Stimulated activated naive CD8-positive, alpha-beta T cell treated with anti-CD3 and anti-CD28 coated beads, Interleukin-15, amount 100 ng/mL, for 72 hours (primary cell): ENCODE results near the gene TACC2.

ENCODE experiments used
- ATAC-seq: fragments of 150-1000 bp; cut with Tn5 transposase; 2 replicates; pipeline ENCODE4 v1.10.0; 2021; ENCODE audit warnings: mild to moderate bottlenecking, moderate library complexity
- DNase-seq, 2 donors: peaks; one replicate each; pipeline ENCODE4 v3.0.0; 2021 to 2022
- H3K27ac Mint-ChIP-seq, 2 donors: one replicate each; pipeline ENCODE4 v1.8.0; 2022; ENCODE audit warnings: mild to moderate bottlenecking in 2 of 2, mixed read lengths in 2 of 2, moderate library complexity in 2 of 2
- H3K27me3 Mint-ChIP-seq: one replicate; pipeline ENCODE4 v1.8.0; 2022; ENCODE audit warnings: mixed read lengths
- H3K4me1 Mint-ChIP-seq: one replicate; pipeline ENCODE4 v1.8.0; 2022; ENCODE audit warnings: mild to moderate bottlenecking, mixed read lengths
- H3K4me3 Mint-ChIP-seq, 2 donors: one replicate each; pipeline ENCODE4 v1.8.0; 2022; ENCODE audit warnings: mild to moderate bottlenecking in 2 of 2, mixed read lengths in 2 of 2, moderate library complexity in 1 of 2
- H3K9me3 Mint-ChIP-seq, 2 donors: one replicate each; pipeline ENCODE4 v1.8.0; 2022; ENCODE audit warnings: mixed read lengths in 2 of 2

TACC2 gene

GRCh38 chr10:122240401-122240800 lies 251.4 kb downstream of the TACC2 start:
- DNase-seq = no peak
- Mint-ChIP-seq H3K4me3 (no peak overlapping the region), H3K4me1 (no peaks in the 10 kb centered on the region), H3K9me3 (no peaks in the 10 kb centered on the region), H3K27me3 (no peaks in the 10 kb centered on the region), H3K27ac (no peak overlapping the region)
- ATAC-seq = no peak

GRCh38 chr10:122241836-122242235 lies 252.9 kb downstream of the TACC2 start:
- no peaks in the 10 kb centered on the region for H3K9me3 Mint-ChIP-seq
- ATAC-seq = no peak
- peaks cover 5% of the 10 kb centered on the region for H3K27me3 Mint-ChIP-seq
- no peak overlapping the region for H3K27ac Mint-ChIP-seq
- no peak for DNase-seq
- no peaks in the 10 kb centered on the region for H3K4me1 Mint-ChIP-seq
- no peak overlapping the region for H3K4me3 Mint-ChIP-seq

GRCh38 chr10:122243550-122243949 lies 254.6 kb downstream of the TACC2 start:
- ATAC-seq = no peak
- no peaks in the 10 kb centered on the region for H3K4me1 Mint-ChIP-seq
- DNase-seq = no peak
- H3K4me3 Mint-ChIP-seq = no peak overlapping the region
- no peaks in the 10 kb centered on the region for H3K9me3 Mint-ChIP-seq
- no peak overlapping the region for H3K27ac Mint-ChIP-seq
- H3K27me3 Mint-ChIP-seq = peaks cover 6% of the 10 kb centered on the region

- H3K27me3 Mint-ChIP-seq = peaks cover 6% of the 10 kb centered on the region
- ATAC-seq (no peak), DNase-seq (no peak)
- H3K4me1 Mint-ChIP-seq = no peaks in the 10 kb centered on the region
- H3K27ac Mint-ChIP-seq = no peak overlapping the region
- H3K9me3 Mint-ChIP-seq = no peaks in the 10 kb centered on the region
- H3K4me3 Mint-ChIP-seq = no peak overlapping the region
These were observed 255.3 kb downstream of the TACC2 start for GRCh38 chr10:122244001-122244975.

GRCh38 chr10:122245136-122245535 lies 256.2 kb downstream of the TACC2 start:
- Mint-ChIP-seq H3K9me3 (no peaks in the 10 kb centered on the region), H3K4me1 (no peaks in the 10 kb centered on the region)

GRCh38 chr10:122245897-122246296 lies 256.9 kb downstream of the TACC2 start:
- Mint-ChIP-seq H3K4me3 (no peak overlapping the region), H3K27me3 (peaks cover 6% of the 10 kb centered on the region), H3K27ac (no peak overlapping the region), H3K4me1 (no peaks in the 10 kb centered on the region), H3K9me3 (no peaks in the 10 kb centered on the region)
- DNase-seq (no peak), ATAC-seq (no peak)

More at GRCh38 chr10:122245136-122245535, 256.2 kb downstream of the TACC2 start:
- no peak for DNase-seq
- Mint-ChIP-seq H3K4me3 (no peak overlapping the region), H3K27ac (peak overlapping the region in 1 of 2 donors; percentile 4), H3K27me3 (peaks cover 6% of the 10 kb centered on the region)
- ATAC-seq = no peak

- H3K27me3 Mint-ChIP-seq = peaks cover 6% of the 10 kb centered on the region
- no peak for ATAC-seq
These were observed 258.0 kb downstream of the TACC2 start for GRCh38 chr10:122246830-122247520.

GRCh38 chr10:122248356-122249302 lies 259.7 kb downstream of the TACC2 start:
- DNase-seq (no peak), ATAC-seq (no peak)
- Mint-ChIP-seq H3K27ac (no peak overlapping the region), H3K27me3 (peaks cover 6% of the 10 kb centered on the region), H3K4me3 (no peak overlapping the region), H3K4me1 (no peaks in the 10 kb centered on the region), H3K9me3 (no peaks in the 10 kb centered on the region)

More at GRCh38 chr10:122246830-122247520, 258.0 kb downstream of the TACC2 start:
- no peaks in the 10 kb centered on the region for H3K4me1 Mint-ChIP-seq
- no peak overlapping the region for H3K4me3 Mint-ChIP-seq
- peak overlapping the region in 1 of 2 donors; percentile 61 for H3K27ac Mint-ChIP-seq
- no peaks in the 10 kb centered on the region for H3K9me3 Mint-ChIP-seq
- no peak for DNase-seq

- Mint-ChIP-seq H3K4me1 (no peaks in the 10 kb centered on the region), H3K27me3 (peaks cover 6% of the 10 kb centered on the region), H3K27ac (no peak overlapping the region), H3K4me3 (no peak overlapping the region), H3K9me3 (no peaks in the 10 kb centered on the region)
- DNase-seq = no peak
- ATAC-seq = no peak
These were observed 260.4 kb downstream of the TACC2 start for GRCh38 chr10:122249303-122249850.

- Mint-ChIP-seq H3K4me1 (no peaks in the 10 kb centered on the region), H3K4me3 (no peak overlapping the region), H3K9me3 (no peaks in the 10 kb centered on the region), H3K27ac (no peak overlapping the region), H3K27me3 (peaks cover 10% of the 10 kb centered on the region)
- no peak for DNase-seq
- no peak for ATAC-seq
These were observed 261.2 kb downstream of the TACC2 start for GRCh38 chr10:122249991-122250750.

- Mint-ChIP-seq H3K4me1 (no peaks in the 10 kb centered on the region), H3K27me3 (peaks cover 13% of the 10 kb centered on the region), H3K9me3 (no peaks in the 10 kb centered on the region), H3K4me3 (no peak overlapping the region), H3K27ac (no peak overlapping the region)
- ATAC-seq = no peak
- DNase-seq = no peak
These were observed 262.7 kb downstream of the TACC2 start for GRCh38 chr10:122251459-122252255.

GRCh38 chr10:122252805-122253204 lies 263.8 kb downstream of the TACC2 start:
- Mint-ChIP-seq H3K27ac (no peak overlapping the region), H3K27me3 (peaks cover 18% of the 10 kb centered on the region), H3K4me1 (no peaks in the 10 kb centered on the region), H3K9me3 (no peaks in the 10 kb centered on the region), H3K4me3 (no peak overlapping the region)
- no peak for ATAC-seq
- no peak for DNase-seq

GRCh38 chr10:122253605-122254004 lies 264.6 kb downstream of the TACC2 start:
- ATAC-seq (no peak), DNase-seq (no peak)
- Mint-ChIP-seq H3K4me1 (no peaks in the 10 kb centered on the region), H3K27ac (no peak overlapping the region), H3K9me3 (no peaks in the 10 kb centered on the region), H3K4me3 (no peak overlapping the region), H3K27me3 (peaks cover 26% of the 10 kb centered on the region)

GRCh38 chr10:122254831-122255230 lies 265.9 kb downstream of the TACC2 start:
- no peak for DNase-seq
- H3K27me3 Mint-ChIP-seq = peaks cover 38% of the 10 kb centered on the region
- no peak overlapping the region for H3K4me3 Mint-ChIP-seq
- no peak for ATAC-seq
- H3K9me3 Mint-ChIP-seq = no peaks in the 10 kb centered on the region
- no peaks in the 10 kb centered on the region for H3K4me1 Mint-ChIP-seq
- no peak overlapping the region for H3K27ac Mint-ChIP-seq
